Measurements from ENCODE around the gene TRIM29. TPM values are rescaled to one million over a fixed set of nuclear protein-coding genes. Genes with fewer than 3 reads are reported as not detected.

TRIM29 gene
- total RNA-seq, 1 experiment from 2014 or later: 38.5 TPM

DNA sequence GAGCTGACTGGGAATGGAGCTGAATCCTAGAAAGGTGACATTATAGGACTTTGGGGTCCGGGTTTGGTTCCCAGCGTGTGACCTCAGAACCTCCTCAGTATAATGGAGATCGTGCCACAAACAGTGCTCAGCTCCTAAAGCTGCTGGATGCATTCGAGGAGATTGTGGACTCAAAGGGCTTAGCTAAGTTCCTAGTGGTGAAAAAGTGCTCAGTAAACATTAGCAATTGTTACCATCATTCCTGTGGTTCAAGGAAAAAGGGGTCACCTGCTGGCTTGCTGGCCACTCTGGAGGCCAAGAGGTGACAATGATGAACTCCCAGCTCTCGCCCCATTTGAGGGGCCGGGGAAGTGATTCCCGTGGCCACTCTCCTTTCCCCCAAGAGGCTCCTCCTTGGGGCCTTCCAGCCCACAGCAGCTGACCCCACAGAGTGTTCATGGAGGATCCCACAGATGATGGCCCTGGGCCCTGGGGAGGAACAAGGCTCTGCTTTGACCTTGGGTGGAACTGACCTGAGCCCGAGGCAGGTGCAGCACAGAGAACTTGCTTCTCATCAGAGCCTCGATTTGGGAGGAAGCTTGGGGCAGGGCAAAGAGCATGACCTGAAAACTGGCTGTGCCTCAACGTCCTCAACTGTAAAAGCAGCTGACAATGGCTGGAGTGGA is 40.1 kb downstream of the TRIM29 start:
- Histone ChIP-seq H3K9ac (ENCODE audit: low read length) (no peak overlapping the region), H2AFZ (ENCODE audit: low read length) (no peak overlapping the region), H3K79me2 (ENCODE audit: low read length) (no peaks in the 10 kb centered on the region), H3K4me2 (ENCODE audit: low read length) (no peak overlapping the region), H3K4me1 (ENCODE audit: insufficient read depth, low read length) (no peaks in the 10 kb centered on the region), H3K4me3 (ENCODE audit: low read length) (no peak overlapping the region), H4K20me1 (ENCODE audit: low read length) (no peaks in the 10 kb centered on the region), H3K27me3 (ENCODE audit: low read length) (peaks cover 91% of the 10 kb centered on the region), H3K27ac (ENCODE audit: low read length) (no peak overlapping the region), H3K36me3 (ENCODE audit: low read depth, low read length) (no peaks in the 10 kb centered on the region), H3F3A (ENCODE audit: low read length, unreplicated experiment) (no peaks in the 10 kb centered on the region), H3K9me3 (ENCODE audit: low read length) (no peaks in the 10 kb centered on the region), H3K9me2 (replicated peaks; ENCODE audit: low read length) (no peaks in the 10 kb centered on the region)
- DNase-seq (no peak), ATAC-seq (no peak)
- ChIA-PET POLR2A (ENCODE audit: unreplicated experiment) (no interaction called here), CTCF (no interaction called here)
- intact Hi-C loops (cut with micrococcal nuclease): no loop called here
- no TSS peak for BruUV-seq (replicated peaks)
- TF ChIP-seq, protein P1, sequence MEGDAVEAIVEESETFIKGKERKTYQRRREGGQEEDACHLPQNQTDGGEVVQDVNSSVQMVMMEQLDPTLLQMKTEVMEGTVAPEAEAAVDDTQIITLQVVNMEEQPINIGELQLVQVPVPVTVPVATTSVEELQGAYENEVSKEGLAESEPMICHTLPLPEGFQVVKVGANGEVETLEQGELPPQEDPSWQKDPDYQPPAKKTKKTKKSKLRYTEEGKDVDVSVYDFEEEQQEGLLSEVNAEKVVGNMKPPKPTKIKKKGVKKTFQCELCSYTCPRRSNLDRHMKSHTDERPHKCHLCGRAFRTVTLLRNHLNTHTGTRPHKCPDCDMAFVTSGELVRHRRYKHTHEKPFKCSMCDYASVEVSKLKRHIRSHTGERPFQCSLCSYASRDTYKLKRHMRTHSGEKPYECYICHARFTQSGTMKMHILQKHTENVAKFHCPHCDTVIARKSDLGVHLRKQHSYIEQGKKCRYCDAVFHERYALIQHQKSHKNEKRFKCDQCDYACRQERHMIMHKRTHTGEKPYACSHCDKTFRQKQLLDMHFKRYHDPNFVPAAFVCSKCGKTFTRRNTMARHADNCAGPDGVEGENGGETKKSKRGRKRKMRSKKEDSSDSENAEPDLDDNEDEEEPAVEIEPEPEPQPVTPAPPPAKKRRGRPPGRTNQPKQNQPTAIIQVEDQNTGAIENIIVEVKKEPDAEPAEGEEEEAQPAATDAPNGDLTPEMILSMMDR (conservative IDR thresholded peaks at IDR 0.05; ENCODE audit: low read depth, low read length): no peak
- TF ChIP-seq EZH2 (IDR thresholded peaks at IDR 0.05; ENCODE audit: low read length, unreplicated experiment) (no peak), EZH2phosphoT487 (IDR thresholded peaks at IDR 0.05; ENCODE audit: borderline replicate concordance, low read length) (no peak)

DNA sequence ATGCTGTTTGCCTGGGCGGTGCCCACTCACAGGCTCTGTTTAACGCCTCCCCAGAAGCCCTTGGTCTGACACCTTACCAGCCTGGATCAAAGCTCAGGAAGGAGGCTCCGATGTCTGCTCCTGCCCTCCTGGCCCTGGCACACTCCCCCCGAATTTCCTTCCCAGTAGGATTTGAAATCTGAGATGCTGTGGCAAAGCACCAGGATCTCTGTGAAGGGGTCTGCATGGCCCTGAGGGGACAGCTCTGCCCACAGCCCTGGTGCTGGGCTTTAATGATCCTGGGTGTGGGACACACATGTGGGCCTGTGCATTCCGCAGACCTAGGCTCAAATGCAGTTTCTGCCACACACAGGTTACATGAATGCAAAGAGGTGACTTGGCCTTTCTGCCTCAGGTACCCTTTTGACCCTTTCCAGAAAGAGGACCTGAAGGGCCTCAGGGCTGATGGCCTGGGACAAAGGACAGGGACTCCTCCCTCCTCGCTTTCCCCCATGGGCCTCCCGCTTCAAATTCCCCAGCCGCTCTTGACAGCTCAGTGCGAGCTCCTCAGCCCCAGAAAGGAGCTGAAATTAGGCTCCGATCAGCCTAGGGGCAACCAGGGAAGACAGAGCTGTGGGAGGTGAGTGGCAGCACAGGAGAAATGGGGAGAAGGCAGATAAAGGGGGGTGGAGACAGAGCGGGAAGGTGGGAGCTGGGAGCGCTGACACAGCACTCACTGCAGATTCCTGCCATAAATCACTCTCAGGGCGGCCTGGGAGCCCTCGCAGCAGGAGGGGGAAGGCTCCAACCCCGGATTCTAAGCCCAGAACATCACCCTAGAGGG is 41.3 kb downstream of the TRIM29 start:
- peaks cover 83% of the 10 kb centered on the region for H3K27me3 ChIP-seq (ENCODE audit: low read length)
- no peaks in the 10 kb centered on the region for H3K4me1 ChIP-seq (ENCODE audit: insufficient read depth, low read length)
- intact Hi-C loops (cut with micrococcal nuclease): no loop called here
- CTCF ChIA-PET: interaction anchor here (0.5 kb wide), 1 partner anchor 1898 kb away, joined by 3 read pairs; no protein-coding TSS in a partner anchor
- H3K4me3 ChIP-seq (ENCODE audit: low read length): no peak overlapping the region
- no peaks in the 10 kb centered on the region for H3K36me3 ChIP-seq (ENCODE audit: low read depth, low read length)
- DNase-seq (no peak), ATAC-seq (no peak)
- H3K27ac ChIP-seq (ENCODE audit: low read length): no peak overlapping the region
- H3K79me2 ChIP-seq (ENCODE audit: low read length): no peaks in the 10 kb centered on the region
- TF ChIP-seq, protein P1 (conservative IDR thresholded peaks at IDR 0.05; ENCODE audit: low read depth, low read length): no peak
- TF ChIP-seq EZH2 (IDR thresholded peaks at IDR 0.05; ENCODE audit: low read length, unreplicated experiment) (no peak), EZH2phosphoT487 (IDR thresholded peaks at IDR 0.05; ENCODE audit: borderline replicate concordance, low read length) (no peak)
- no TSS peak for BruUV-seq (replicated peaks)
- H2AFZ ChIP-seq (ENCODE audit: low read length): no peak overlapping the region
- H3K9ac ChIP-seq (ENCODE audit: low read length): no peak overlapping the region
- H3K9me3 ChIP-seq (ENCODE audit: low read length): no peaks in the 10 kb centered on the region
- POLR2A ChIA-PET (ENCODE audit: unreplicated experiment): no interaction called here
- no peaks in the 10 kb centered on the region for H3F3A ChIP-seq (ENCODE audit: low read length, unreplicated experiment)
- no peaks in the 10 kb centered on the region for H4K20me1 ChIP-seq (ENCODE audit: low read length)
- H3K4me2 ChIP-seq (ENCODE audit: low read length): no peak overlapping the region
- H3K9me2 ChIP-seq (replicated peaks; ENCODE audit: low read length): no peaks in the 10 kb centered on the region

DNA sequence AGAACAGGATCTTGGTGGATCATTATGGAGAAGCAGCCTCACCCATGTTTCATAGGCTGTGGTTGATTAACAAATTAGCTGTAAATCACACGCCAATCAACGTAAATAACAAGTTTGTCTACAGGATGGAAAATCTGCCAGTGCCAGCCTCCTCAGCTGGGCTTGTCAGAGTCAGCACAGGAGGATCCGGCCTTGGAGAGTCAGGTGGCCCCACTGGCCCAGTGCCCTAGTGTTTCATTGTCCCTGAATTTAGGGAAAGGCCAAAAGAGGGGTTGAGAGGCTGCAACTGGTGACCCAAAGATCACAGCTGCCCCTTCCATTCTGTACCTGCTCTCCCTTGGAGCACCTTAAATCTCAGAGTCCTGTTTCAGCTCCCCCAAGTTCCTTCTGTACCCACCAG is 42.4 kb downstream of the TRIM29 start:
- intact Hi-C loops (cut with micrococcal nuclease): no loop called here
- no peaks in the 10 kb centered on the region for H3K4me1 ChIP-seq (ENCODE audit: insufficient read depth, low read length)
- peaks cover 83% of the 10 kb centered on the region for H3K27me3 ChIP-seq (ENCODE audit: low read length)
- TF ChIP-seq EZH2 (IDR thresholded peaks at IDR 0.05; ENCODE audit: low read length, unreplicated experiment) (no peak), EZH2phosphoT487 (IDR thresholded peaks at IDR 0.05; ENCODE audit: borderline replicate concordance, low read length) (no peak)
- TF ChIP-seq, protein P1 (conservative IDR thresholded peaks at IDR 0.05; ENCODE audit: low read depth, low read length): no peak
- H4K20me1 ChIP-seq (ENCODE audit: low read length): no peaks in the 10 kb centered on the region
- H3K9me3 ChIP-seq (ENCODE audit: low read length): no peaks in the 10 kb centered on the region
- ChIA-PET CTCF (no interaction called here), POLR2A (ENCODE audit: unreplicated experiment) (no interaction called here)
- H3K9ac ChIP-seq (ENCODE audit: low read length): no peak overlapping the region
- H3K4me3 ChIP-seq (ENCODE audit: low read length): no peak overlapping the region
- H3K36me3 ChIP-seq (ENCODE audit: low read depth, low read length): no peaks in the 10 kb centered on the region
- BruUV-seq (replicated peaks): no TSS peak
- no peak overlapping the region for H2AFZ ChIP-seq (ENCODE audit: low read length)
- no peaks in the 10 kb centered on the region for H3K9me2 ChIP-seq (replicated peaks; ENCODE audit: low read length)
- H3K79me2 ChIP-seq (ENCODE audit: low read length): no peaks in the 10 kb centered on the region
- H3F3A ChIP-seq (ENCODE audit: low read length, unreplicated experiment): no peaks in the 10 kb centered on the region
- no peak overlapping the region for H3K27ac ChIP-seq (ENCODE audit: low read length)
- DNase-seq (no peak), ATAC-seq (no peak)
- H3K4me2 ChIP-seq (ENCODE audit: low read length): no peak overlapping the region

All from PC-3 (cell line).